Measurements from ENCODE around the gene DCTD. TPM values are rescaled to one million over a fixed set of nuclear protein-coding genes. Genes with fewer than 3 reads are reported as not detected.

Gene DCTD
- total and polyA plus RNA-seq, 2 experiments from 2014 or later: 133 to 170 TPM

GRCh38 chr4:182863501-182863900, 53.7 kb downstream of the DCTD start:
- TF ChIP-seq EZH2 (IDR thresholded peaks at IDR 0.05; ENCODE audit: insufficient read depth, poor library complexity, severe bottlenecking) (no peak), EZH2phosphoT487 (IDR thresholded peaks at IDR 0.05; ENCODE audit: insufficient read depth, low read depth) (no peak)
- DNase-seq: no peak
- Histone ChIP-seq H3K9ac (no peak overlapping the region), H2AFZ (no peak overlapping the region), H3K4me3 (no peak overlapping the region), H3K4me2 (ENCODE audit: unreplicated experiment) (no peak overlapping the region), H3K36me3 (ENCODE audit: low read depth) (no peaks in the 10 kb centered on the region), H3K79me2 (ENCODE audit: insufficient read depth) (no peaks in the 10 kb centered on the region), H3K4me1 (ENCODE audit: insufficient read depth) (0 out of 2 replicates have a peak, but pooled peaks cover 6% of the 10 kb centered on the region), H3K27ac (no peak overlapping the region), H3F3A (ENCODE audit: insufficient read depth) (no peaks in the 10 kb centered on the region), H3K27me3 (replicated peaks; ENCODE audit: insufficient read depth) (no peaks in the 10 kb centered on the region), H3K9me3 (ENCODE audit: low read depth) (no peaks in the 10 kb centered on the region), H4K20me1 (ENCODE audit: insufficient read depth) (no peaks in the 10 kb centered on the region), H3K9me2 (ENCODE audit: insufficient read depth) (no peaks in the 10 kb centered on the region)
- in situ Hi-C loops (cut with MboI): no loop called here
- WGBS, 2 experiments (ENCODE audit: low coverage in 1 of 2, low lambda C conversion rate in 2 of 2, missing lambda C conversion rate in 2 of 2): 71 to 79% methylated on average over 6 of the region's 6 CpGs

DNA sequence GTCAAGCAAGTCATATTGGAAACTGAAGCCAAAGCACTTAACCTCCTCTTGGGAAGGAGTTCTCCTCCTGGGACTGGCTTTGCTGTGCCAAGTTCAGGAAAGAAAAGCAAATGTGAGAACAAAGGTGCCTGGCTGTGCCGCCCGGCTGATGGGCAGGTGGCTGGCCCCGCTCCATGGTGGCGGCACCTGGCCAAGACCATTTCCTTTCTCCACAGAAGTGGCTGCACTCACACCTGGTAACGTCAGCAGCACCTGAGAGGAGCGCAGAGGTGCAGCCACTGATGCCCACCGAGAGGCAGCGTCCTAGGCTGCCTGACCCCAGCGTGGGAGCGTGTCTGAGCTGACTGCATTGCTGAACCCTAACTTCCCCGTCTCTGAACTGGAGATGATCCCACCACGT, 54.3 kb downstream of the DCTD start:
- Histone ChIP-seq H2AFZ (no peak overlapping the region), H4K20me1 (ENCODE audit: insufficient read depth) (no peaks in the 10 kb centered on the region), H3K4me1 (ENCODE audit: insufficient read depth) (0 out of 2 replicates have a peak, but pooled peaks cover 6% of the 10 kb centered on the region), H3K36me3 (ENCODE audit: low read depth) (no peaks in the 10 kb centered on the region), H3K27me3 (replicated peaks; ENCODE audit: insufficient read depth) (no peaks in the 10 kb centered on the region), H3K79me2 (ENCODE audit: insufficient read depth) (no peaks in the 10 kb centered on the region), H3K9me3 (ENCODE audit: low read depth) (no peaks in the 10 kb centered on the region), H3K9me2 (ENCODE audit: insufficient read depth) (no peaks in the 10 kb centered on the region), H3K27ac (no peak overlapping the region), H3K9ac (no peak overlapping the region), H3K4me3 (no peak overlapping the region), H3K4me2 (ENCODE audit: unreplicated experiment) (no peak overlapping the region), H3F3A (ENCODE audit: insufficient read depth) (no peaks in the 10 kb centered on the region)
- in situ Hi-C loops (cut with MboI): no loop called here
- TF ChIP-seq EZH2phosphoT487 (IDR thresholded peaks at IDR 0.05; ENCODE audit: insufficient read depth, low read depth) (no peak), EZH2 (IDR thresholded peaks at IDR 0.05; ENCODE audit: insufficient read depth, poor library complexity, severe bottlenecking) (no peak)
- 86 to 94% methylated on average over 12 of the region's 12 CpGs for WGBS, 2 experiments (ENCODE audit: low coverage in 1 of 2, low lambda C conversion rate in 2 of 2, missing lambda C conversion rate in 2 of 2)
- DNase-seq: no peak

DNA sequence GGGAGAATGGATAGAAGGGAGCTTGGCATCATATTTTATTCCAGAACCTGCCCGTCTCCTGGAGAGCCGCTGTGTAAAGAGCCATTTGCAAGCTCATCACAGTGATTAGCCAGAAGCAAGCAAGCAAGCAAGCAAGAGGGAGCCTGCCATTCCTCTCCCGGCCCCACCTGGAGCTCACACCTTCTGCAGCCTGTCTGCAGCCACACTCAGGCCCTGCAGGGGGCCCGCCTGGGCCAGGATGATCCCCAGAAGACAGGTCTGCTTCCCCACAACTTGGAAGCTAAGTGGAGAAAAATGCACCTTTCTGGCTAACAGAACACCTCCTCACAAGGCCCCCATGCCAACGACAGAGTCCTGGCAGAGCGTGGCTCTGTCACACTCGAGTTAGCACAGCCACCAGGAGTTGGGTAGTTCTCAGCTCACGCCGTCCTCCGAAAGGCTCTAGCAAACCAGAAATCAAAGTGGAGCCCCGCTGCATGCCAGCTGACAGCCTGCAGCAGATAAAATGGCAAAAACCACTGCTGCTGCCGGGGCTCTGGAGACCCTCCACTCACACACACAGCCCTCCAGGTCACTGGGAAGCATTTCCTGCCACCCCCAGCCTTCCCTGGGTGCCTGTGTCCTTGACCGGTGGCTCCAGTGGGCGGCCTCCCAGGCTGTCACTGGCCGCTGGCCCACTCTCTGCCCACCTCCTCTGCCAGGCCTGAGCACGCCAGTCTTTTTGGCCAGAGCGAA, 54.9 kb downstream of the DCTD start:
- no peak for DNase-seq
- WGBS, 2 experiments (ENCODE audit: low coverage in 1 of 2, low lambda C conversion rate in 2 of 2, missing lambda C conversion rate in 2 of 2): 55 to 57% methylated on average over 14 to 17 of the region's 17 CpGs

GRCh38 chr4:182861346-182861745, 55.8 kb downstream of the DCTD start:
- Histone ChIP-seq H3F3A (ENCODE audit: insufficient read depth) (no peaks in the 10 kb centered on the region), H3K4me2 (ENCODE audit: unreplicated experiment) (no peak overlapping the region), H3K9me3 (ENCODE audit: low read depth) (no peaks in the 10 kb centered on the region), H3K27ac (no peak overlapping the region), H3K4me1 (ENCODE audit: insufficient read depth) (0 out of 2 replicates have a peak, but pooled peaks cover 6% of the 10 kb centered on the region), H3K4me3 (no peak overlapping the region), H2AFZ (no peak overlapping the region), H3K9ac (no peak overlapping the region), H3K36me3 (ENCODE audit: low read depth) (no peaks in the 10 kb centered on the region), H3K9me2 (ENCODE audit: insufficient read depth) (no peaks in the 10 kb centered on the region), H4K20me1 (ENCODE audit: insufficient read depth) (no peaks in the 10 kb centered on the region), H3K79me2 (ENCODE audit: insufficient read depth) (no peaks in the 10 kb centered on the region), H3K27me3 (replicated peaks; ENCODE audit: insufficient read depth) (no peaks in the 10 kb centered on the region)
- WGBS, 2 experiments (ENCODE audit: low coverage in 1 of 2, low lambda C conversion rate in 2 of 2, missing lambda C conversion rate in 2 of 2): 66 to 71% methylated on average over 10 of the region's 10 CpGs
- TF ChIP-seq EZH2 (IDR thresholded peaks at IDR 0.05; ENCODE audit: insufficient read depth, poor library complexity, severe bottlenecking) (no peak), EZH2phosphoT487 (IDR thresholded peaks at IDR 0.05; ENCODE audit: insufficient read depth, low read depth) (no peak)
- in situ Hi-C loops (cut with MboI): no loop called here
- no peak for DNase-seq

More for the DNA sequence above, 54.9 kb downstream of the DCTD start:
- no peaks in the 10 kb centered on the region for H3F3A ChIP-seq (ENCODE audit: insufficient read depth)
- no peaks in the 10 kb centered on the region for H3K79me2 ChIP-seq (ENCODE audit: insufficient read depth)
- H4K20me1 ChIP-seq (ENCODE audit: insufficient read depth): no peaks in the 10 kb centered on the region
- H3K9me3 ChIP-seq (ENCODE audit: low read depth): no peaks in the 10 kb centered on the region
- H3K4me2 ChIP-seq (ENCODE audit: unreplicated experiment): no peak overlapping the region
- no peaks in the 10 kb centered on the region for H3K9me2 ChIP-seq (ENCODE audit: insufficient read depth)
- in situ Hi-C loops (cut with MboI): no loop called here
- TF ChIP-seq EZH2phosphoT487 (IDR thresholded peaks at IDR 0.05; ENCODE audit: insufficient read depth, low read depth) (no peak), EZH2 (IDR thresholded peaks at IDR 0.05; ENCODE audit: insufficient read depth, poor library complexity, severe bottlenecking) (no peak)
- H2AFZ ChIP-seq: no peak overlapping the region
- H3K27ac ChIP-seq: no peak overlapping the region
- no peaks in the 10 kb centered on the region for H3K36me3 ChIP-seq (ENCODE audit: low read depth)
- H3K9ac ChIP-seq: no peak overlapping the region
- no peak overlapping the region for H3K4me3 ChIP-seq
- H3K4me1 ChIP-seq (ENCODE audit: insufficient read depth): 0 out of 2 replicates have a peak, but pooled peaks cover 6% of the 10 kb centered on the region
- H3K27me3 ChIP-seq (replicated peaks; ENCODE audit: insufficient read depth): no peaks in the 10 kb centered on the region
